GM08714 (cell line): ENCODE measurements around the gene PES1.
"Not testable (repeated sequence)": the region's sequence is repeated elsewhere in the genome, so short reads cannot be mapped to it uniquely, and the experiment has no call there.

Experiments used
- H3K4me3 ChIP-seq: fragments of 200-500 bp; sonication (Bioruptor generic); 2 replicates; pipeline ENCODE4 v1.5.1; 2014; ENCODE audit warnings: mild to moderate bottlenecking, low read length, inconsistent platforms
- ZNF274 ChIP-seq: IDR thresholded peaks from 2 replicates; pipeline ENCODE4 v1.6.1; 2012; ENCODE audit warnings: mild to moderate bottlenecking, low read depth, low read length

The PES1 gene

GRCh38 chr22:30557243-30557642, 34.5 kb downstream of the PES1 start:
- TF ChIP-seq ZNF274, result no peak

GRCh38 chr22:30556388-30556787, 35.3 kb downstream of the PES1 start:
- TF ChIP-seq ZNF274, result no peak

More at GRCh38 chr22:30557243-30557642, 34.5 kb downstream of the PES1 start:
- H3K4me3 ChIP-seq, result no peak overlapping the region

DNA sequence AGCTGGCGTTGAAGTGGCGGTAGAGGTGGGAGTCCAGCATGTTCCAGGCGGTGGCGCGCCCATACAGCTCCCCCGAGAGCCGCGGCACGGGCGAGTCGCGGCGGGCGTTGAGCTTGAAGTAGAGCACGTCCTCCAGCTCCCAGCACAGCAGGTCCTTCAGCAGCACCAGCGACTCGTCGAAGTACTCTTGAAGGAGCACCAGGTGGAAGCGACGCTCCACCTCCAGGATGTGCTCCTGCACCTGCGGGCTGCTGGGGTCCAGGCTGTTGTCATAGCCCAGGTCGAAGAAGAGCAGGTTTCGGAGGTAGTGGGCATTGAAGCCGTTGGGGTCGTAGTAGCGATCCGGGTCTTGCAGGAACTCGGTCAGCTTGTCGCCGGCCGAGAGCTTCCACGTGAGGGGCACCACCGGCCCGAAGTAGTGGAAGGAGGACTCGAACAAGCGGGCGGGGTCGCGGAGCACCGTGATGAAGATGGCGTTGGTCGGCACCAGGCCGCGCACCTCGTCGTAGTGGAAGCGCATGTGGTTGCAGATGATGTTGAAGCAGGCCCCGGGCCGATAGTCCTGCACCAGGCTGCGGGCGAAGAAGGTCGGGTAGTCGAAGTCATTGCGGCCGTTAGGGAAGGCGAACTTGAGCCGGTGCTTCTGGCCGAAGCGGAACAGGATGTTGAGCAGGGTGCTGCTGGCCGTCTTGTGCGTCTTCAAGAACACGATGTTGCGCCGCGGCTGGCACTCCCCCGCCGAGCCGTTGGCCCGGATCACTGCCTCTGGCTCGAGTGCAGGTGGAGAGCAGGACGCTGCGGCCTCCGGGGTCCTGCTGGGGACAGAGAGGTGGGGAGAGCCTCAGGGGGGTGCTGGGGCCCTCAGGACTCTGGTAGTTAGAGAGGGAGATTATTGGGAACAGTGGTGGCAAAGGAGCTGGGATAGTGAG, 36.2 kb downstream of the PES1 start:
- no peak for TF ChIP-seq ZNF274
- H3K4me3 ChIP-seq, result no peak overlapping the region

More at GRCh38 chr22:30556388-30556787, 35.3 kb downstream of the PES1 start:
- H3K4me3 ChIP-seq, result no peak overlapping the region

DNA sequence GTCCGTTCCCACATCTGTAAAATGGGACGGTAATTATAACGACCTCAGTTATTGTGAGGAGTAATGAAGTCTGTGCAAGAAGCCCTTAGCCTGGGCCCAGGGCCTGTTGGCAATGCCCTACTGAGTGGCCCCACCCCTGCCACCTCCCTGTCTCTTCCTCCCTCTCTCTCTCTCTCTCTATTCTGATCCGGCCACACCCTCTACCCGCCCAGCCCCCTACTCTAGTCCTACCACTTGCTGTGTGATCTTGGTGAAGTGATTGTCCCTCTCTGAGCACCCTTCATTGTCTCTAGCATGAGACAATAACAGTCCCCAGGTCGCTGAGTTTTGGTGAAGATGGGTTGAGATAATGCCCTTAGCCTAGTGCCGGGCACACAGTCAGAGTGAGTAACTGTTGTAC, 37.7 kb downstream of the PES1 start:
- TF ChIP-seq ZNF274, result no peak
- H3K4me3 ChIP-seq, result no peak overlapping the region

- TF ChIP-seq ZNF274, result no peak
- no peak overlapping the region for H3K4me3 ChIP-seq
Measured at GRCh38 chr22:30552719-30553118, 39.0 kb downstream of the PES1 start.

DNA sequence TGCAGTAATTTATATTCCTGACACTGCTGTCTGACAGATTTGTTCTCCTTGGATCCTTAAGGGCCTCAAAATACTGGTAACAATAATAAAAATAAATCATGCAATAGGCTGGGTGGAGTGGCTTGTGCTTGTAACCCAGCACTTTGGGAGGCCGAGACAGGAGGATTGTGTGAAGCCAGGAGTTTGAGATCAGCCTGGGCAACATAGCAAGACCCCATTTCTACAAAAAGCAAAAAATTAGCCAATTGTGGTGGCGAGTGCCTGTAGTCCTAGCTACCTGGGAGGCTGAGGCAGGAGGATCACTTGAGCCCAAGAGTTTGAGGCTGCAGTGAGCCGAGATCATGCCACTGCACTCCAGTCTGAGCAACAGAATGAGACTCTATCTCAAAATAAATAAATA, 39.9 kb downstream of the PES1 start:
- not testable (repeated sequence) for H3K4me3 ChIP-seq

- no peak for TF ChIP-seq ZNF274
- no peak overlapping the region for H3K4me3 ChIP-seq
Measured at GRCh38 chr22:30547188-30547587, 44.5 kb downstream of the PES1 start.

GRCh38 chr22:30546616-30547015, 45.1 kb downstream of the PES1 start, which contains the start of gene SEC14L6:
Gene SEC14L6, minus strand, starts transcription at chr22:30546741. Its CDS starts 59 bp downstream, at chr22:30546682.
- no peak within 1 kb of the TSS for H3K4me3 ChIP-seq

DNA sequence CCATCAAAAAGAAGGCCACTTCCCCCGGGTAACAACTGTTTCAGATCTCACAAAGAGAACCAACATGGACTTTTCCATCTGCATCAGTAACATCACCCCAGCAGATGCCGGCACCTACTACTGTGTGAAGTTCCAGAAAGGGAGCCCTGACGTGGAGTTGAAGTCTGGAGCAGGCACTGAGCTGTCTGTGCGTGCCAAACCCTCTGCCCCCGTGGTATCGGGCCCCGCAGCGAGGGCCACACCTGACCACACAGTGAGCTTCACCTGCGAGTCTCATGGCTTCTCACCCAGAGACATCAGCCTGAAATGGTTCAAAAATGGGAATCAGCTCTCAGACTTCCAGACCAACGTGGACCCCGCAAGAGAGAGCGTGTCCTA, 48.9 kb downstream of the PES1 start:
- H3K4me3 ChIP-seq, result no peak overlapping the region
- TF ChIP-seq ZNF274, result no peak

More at GRCh38 chr22:30546616-30547015, 45.1 kb downstream of the PES1 start, which contains the start of gene SEC14L6:
- no peak for TF ChIP-seq ZNF274

DNA sequence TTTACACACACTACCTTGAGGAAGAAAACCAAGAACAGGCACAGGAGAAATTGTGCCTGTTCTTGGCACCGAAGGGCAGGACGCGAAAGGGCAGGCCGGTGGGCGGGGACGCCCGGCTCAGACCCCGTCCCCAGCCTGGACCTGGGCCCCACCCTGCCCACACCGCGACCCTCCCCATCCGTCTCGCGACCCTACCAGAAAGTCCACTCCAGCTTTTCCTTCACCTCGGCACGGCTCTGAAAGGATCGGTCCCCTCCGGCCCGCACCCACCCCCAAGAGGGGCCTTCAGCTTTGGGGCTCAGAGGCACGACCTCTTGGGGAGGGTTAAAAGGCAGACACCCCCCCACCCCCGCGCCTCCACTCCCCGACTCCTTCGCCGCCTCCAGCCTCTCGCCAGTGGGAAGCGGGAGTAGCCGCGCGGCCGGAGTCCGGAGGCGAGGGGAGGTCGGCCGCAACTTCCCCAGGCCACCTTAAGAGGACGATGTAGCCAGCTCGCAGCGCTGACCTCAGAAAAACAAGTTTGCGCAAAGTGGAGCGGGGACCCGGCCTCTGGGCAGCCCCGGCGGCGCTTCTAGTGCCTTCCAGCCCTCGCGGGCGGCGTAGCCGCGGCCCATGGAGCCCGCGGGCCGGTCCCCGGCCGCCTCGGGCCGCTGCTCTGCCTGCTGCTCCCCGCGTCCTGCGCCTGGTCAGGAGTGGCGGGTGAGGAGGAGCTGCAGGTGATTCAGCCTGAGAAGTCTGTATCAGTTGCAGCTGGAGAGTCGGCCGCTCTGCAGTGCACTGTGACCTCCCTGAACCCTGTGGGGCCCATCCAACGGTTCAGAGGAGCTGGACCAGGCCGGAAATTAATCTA, 49.5 kb downstream of the PES1 start:
- no peak for TF ChIP-seq ZNF274
- H3K4me3 ChIP-seq, result no peak overlapping the region

DNA sequence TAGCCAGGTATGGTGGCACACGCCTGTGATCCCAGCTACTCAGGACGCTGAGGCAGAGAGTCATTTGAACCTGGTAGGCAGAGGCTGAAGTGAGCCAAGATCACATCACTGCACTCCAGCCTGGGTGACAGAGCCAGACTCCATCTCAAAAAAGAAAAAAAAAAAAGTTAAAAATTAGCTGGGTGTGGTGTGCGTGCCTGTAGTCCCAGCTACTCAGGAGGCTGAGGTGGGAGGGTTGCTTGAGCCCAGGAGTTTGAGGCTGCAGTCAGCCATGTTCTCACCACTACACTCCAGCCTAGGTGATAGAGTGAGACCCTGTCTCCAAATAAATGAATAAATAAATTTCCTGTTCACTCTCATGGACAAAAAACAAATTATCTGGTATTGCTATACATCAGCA, 50.2 kb downstream of the PES1 start:
- H3K4me3 ChIP-seq, result not testable (repeated sequence)

GRCh38 chr22:30539368-30539767, 52.3 kb downstream of the PES1 start:
- no peak for TF ChIP-seq ZNF274
- no peak overlapping the region for H3K4me3 ChIP-seq

GRCh38 chr22:30538280-30538679, 53.4 kb downstream of the PES1 start:
- no peak overlapping the region for H3K4me3 ChIP-seq
- TF ChIP-seq ZNF274, result no peak

DNA sequence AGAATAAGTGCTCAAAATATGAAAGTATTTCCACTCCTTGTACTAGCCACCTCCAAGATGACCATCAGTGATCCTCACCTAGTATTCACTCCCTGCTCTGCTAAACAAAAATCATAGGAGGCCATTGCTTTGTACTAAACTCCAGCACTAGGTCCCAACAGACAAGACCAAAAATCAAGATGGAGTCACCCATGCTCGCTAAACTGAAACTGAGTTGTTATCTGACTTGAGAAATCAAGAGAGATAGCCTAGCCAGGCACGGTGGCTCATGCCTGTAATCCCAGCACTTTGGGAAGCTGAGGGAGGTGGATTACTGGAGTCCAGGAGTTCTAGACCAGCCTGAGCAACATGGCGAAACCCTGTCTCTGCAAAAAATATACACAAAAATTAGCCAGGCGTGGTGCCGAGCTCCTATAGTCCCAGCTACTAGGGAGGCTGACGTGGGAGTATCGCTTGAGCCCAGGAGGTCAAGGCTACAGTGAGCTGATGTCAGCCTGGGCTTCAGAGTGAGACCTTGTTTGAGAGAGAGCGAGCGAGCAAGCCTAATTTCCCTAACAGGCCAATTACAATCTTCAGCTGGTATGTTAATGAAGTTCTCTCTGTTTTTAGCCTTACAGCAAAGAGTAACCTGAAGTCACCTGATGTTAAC, 54.5 kb downstream of the PES1 start:
- H3K4me3 ChIP-seq, result no peak overlapping the region
- no peak for TF ChIP-seq ZNF274

- no peak for TF ChIP-seq ZNF274
- H3K4me3 ChIP-seq, result no peak overlapping the region
Measured at GRCh38 chr22:30535182-30535581, 56.5 kb downstream of the PES1 start.
